ENCODE measurements around the gene SLC6A1.

The SLC6A1 gene

DNA sequence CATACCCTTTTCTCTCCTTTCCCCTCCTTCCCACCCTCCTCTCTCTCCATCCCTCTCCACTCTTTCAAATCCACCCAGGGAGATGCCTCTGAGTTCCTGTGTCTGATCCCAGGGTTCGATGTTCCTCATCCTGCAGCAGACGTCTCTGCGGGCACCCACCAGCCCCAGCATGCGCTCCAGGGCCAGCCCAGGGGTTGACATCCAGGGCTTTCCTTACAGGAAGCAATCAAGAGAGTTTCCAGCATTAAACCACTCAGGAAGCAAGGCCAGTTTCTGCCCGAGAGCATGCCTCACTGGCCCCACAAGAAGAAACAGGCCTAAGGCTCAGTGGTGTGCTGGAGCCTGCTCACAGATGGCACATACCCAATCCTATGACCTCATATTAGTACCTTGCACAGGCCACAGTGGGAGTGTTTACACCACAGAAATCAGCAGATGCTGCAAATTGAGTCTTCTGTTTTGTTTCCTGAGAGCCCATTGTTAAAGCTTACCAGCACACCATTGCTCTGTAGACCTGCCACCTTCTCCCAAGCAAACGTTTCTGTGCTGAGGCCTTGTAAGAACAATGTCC lies 13.2 kb downstream of the SLC6A1 start:
- TF ChIP-seq, protein P1, sequence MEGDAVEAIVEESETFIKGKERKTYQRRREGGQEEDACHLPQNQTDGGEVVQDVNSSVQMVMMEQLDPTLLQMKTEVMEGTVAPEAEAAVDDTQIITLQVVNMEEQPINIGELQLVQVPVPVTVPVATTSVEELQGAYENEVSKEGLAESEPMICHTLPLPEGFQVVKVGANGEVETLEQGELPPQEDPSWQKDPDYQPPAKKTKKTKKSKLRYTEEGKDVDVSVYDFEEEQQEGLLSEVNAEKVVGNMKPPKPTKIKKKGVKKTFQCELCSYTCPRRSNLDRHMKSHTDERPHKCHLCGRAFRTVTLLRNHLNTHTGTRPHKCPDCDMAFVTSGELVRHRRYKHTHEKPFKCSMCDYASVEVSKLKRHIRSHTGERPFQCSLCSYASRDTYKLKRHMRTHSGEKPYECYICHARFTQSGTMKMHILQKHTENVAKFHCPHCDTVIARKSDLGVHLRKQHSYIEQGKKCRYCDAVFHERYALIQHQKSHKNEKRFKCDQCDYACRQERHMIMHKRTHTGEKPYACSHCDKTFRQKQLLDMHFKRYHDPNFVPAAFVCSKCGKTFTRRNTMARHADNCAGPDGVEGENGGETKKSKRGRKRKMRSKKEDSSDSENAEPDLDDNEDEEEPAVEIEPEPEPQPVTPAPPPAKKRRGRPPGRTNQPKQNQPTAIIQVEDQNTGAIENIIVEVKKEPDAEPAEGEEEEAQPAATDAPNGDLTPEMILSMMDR (IDR thresholded peaks at IDR 0.05; ENCODE audit: borderline replicate concordance, insufficient read depth, low read depth, low read length) = no peak
- no peak overlapping the region for H3K4me3 ChIP-seq (ENCODE audit: low read depth, low read length)

DNA sequence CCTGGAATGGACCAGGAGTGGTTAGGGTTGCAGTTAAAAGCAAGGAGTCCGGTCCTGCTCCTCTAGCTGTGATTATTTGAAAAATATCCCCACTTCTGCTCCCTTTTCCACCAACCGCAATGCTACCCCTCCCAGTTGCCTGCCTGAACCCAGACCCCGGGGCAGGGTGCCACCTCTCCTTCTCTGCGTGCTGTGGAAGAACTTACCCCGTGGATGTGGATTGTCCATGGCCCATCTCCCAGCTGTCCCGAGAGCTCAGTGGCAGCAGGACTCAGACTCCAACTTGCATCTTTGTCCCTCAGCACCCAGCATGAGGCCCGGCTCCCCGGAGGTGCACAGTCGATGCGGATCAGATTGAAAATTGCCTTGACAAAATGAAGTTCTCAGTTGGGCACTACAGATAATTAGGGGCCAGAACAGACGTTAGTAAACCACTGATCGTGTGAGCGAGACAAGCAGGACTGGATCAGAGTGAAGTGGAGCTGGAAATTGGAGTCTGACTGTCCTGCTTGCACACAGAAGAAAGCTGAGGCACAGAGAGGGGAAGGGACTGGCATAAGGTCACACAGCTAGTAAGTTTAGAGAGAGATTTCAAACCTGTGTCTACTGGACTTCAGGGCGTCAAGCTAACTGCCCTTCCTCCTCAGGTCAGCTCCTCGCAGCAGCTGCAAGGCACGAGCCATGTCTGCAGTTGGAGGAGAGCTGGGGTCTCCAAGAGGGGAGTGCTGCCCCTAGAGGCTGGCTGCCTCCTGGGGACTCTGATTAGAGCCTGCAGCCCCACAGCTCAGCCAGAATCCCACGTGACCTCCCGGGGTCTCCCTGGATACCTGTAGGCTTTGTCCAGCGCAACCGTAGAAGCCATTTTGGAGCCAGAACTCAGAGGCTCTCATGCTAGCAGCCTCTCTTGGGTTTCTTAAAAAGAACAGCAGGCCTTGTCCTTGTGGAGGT lies 14.7 kb downstream of the SLC6A1 start:
- TF ChIP-seq, protein P1 (IDR thresholded peaks at IDR 0.05; ENCODE audit: borderline replicate concordance, insufficient read depth, low read depth, low read length) = no peak
- no peak overlapping the region for H3K4me3 ChIP-seq (ENCODE audit: low read depth, low read length)

DNA sequence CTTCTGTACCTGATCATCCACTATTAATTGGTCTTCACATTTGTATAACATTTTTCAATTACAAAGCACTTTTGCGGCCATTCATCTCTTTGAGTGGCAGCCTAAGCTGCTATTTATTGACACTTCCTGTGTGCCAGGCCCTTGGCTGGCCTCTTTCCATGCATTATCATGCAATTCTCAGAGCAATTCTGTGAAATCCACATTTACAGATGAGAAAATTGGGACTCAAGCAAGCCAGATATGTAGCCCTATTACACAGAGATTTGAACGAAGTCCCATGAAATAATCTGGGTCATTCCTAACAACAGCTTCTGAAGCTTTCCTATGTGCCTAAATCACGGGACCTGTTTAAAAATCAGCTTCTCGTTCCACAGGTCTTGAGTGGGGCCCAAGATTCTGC lies 17.4 kb downstream of the SLC6A1 start:
- TF ChIP-seq, protein P1 (IDR thresholded peaks at IDR 0.05; ENCODE audit: borderline replicate concordance, insufficient read depth, low read depth, low read length) = no peak
- H3K4me3 ChIP-seq (ENCODE audit: low read depth, low read length) = no peak overlapping the region

DNA sequence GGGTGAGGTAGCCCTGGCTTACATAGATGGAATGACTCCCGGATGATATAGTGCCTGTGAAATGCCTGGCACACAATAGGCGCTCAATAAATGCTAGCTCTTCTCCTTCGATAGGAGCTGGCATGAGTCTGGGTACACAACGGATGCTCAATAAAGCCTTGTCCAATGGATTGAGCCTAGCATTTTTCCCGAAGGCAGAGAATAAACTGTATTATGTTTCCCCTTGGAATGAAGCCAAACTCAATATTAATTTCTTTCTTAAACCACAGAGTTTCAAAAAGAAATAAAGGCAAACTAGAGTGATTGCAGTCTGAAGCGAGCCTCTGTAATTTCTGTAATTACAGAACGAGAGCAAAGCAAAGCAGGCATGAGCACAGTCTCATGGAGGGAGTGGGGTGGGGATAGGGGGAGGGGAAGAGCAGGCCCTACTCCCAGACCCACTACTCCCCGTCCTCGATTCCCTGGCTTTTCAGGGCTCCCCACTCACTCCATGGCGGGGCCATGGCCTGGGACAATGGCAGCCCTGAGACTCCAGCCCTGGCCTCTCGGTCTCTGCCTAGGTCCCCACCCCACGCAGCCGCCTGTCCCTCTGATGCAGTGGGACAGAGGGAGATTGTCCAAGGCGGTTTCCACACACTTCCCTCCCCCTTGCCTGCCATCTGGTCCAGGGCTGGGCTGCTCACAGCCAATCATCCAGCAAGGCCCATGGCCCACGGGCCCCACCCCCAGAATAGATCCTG lies 18.0 kb downstream of the SLC6A1 start:
- H3K4me3 ChIP-seq (ENCODE audit: low read depth, low read length) = no peak overlapping the region
- TF ChIP-seq, protein P1 (IDR thresholded peaks at IDR 0.05; ENCODE audit: borderline replicate concordance, insufficient read depth, low read depth, low read length) = no peak

DNA sequence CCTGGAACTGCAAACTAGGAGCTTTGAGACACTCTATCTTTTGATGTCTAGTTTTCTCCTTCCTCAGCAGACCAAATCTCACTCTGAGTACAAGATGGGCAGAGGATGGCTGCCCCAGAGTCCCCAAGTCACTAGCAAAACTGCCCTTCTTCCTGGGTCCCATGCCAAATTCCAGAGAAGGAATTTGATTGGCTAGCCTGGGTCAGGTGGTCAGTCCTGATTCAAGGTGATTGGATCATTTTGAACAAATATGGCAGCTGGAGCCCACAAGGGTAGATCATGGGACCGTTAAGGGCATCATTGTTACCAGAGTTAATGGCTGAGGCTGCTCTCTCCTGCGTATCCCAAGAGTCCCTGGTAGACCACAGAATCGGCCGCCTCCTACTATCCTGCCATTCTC lies 21.7 kb downstream of the SLC6A1 start:
- H3K4me3 ChIP-seq (ENCODE audit: low read depth, low read length) = no peak overlapping the region
- TF ChIP-seq, protein P1 (IDR thresholded peaks at IDR 0.05; ENCODE audit: borderline replicate concordance, insufficient read depth, low read depth, low read length) = no peak

DNA sequence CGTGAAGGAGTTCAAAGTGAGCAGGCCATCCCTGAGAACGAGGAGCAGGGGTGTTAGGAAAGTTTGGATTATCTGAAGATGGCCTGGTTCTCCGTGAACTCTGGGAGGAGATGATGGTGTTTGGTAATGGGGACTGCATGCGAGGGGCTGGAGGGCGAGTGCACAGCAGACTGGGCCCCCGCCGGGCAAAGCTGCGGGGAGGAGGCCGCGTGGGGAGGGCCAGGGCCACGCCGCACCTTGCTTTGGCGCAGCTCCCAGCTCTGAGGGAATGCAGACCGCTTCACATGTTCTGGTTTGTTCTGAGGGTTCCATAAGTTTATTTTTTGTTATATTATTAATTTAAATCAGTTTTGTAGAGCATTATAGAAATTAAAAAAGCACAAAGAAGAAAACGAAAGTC lies 22.2 kb downstream of the SLC6A1 start:
- H3K4me3 ChIP-seq (ENCODE audit: low read depth, low read length) = no peak overlapping the region
- TF ChIP-seq, protein P1 (IDR thresholded peaks at IDR 0.05; ENCODE audit: borderline replicate concordance, insufficient read depth, low read depth, low read length) = no peak

Measured in GM12875 (cell line).